IMR-90 (cell line): ENCODE results near the gene ORM1. TPM values are rescaled to one million over a fixed set of nuclear protein-coding genes. Genes with fewer than 3 reads are reported as not detected.
A peak's percentile ranks its signal among the peaks of the same experiment; 100 is the strongest.
"Not testable (repeated sequence)": the region's sequence is repeated elsewhere in the genome, so short reads cannot be mapped to it uniquely, and the experiment has no call there.

Experiments used
- ATAC-seq: fragments of 200-7000 bp; cut with Tn5 transposase; 2 replicates; pipeline ENCODE4 v1.9.1; 2020; ENCODE audit warnings: low read depth, mild to moderate bottlenecking, moderate library complexity
- BruUV-seq: library from RNA; stranded (reverse); fragments of 400-500 nt; replicated peaks from 2 replicates; lab custom pipeline; 2021; lab: Mats Ljungman, UMichigan
- CTCF ChIA-PET: fragments of 300-600 bp; formaldehyde crosslinking; extraction: SDS; loops from one replicate; lab custom pipeline; 2021; ENCODE audit warnings: antibody characterized with exemption; lab: Yijun Ruan, JAX
- POLR2A ChIA-PET: fragments of 300-600 bp; sonication (Branson Sonifier 250); formaldehyde crosslinking; loops from one replicate; lab custom pipeline; 2022; ENCODE audit warnings: antibody characterized with exemption; ENCODE audit not compliant: unreplicated experiment; lab: Charles Lee
- DNase-seq: peaks from one replicate; pipeline ENCODE4 v3.0.0; 2013
- H2AFZ ChIP-seq: replicated peaks from 2 replicates; pipeline ENCODE3; 2013; ENCODE audit warnings: low read length, mild to moderate bottlenecking; ENCODE audit not compliant: poor library complexity
- H2AK5ac ChIP-seq: 2 replicates; pipeline ENCODE4 v1.6.1; 2013; ENCODE audit warnings: low read depth, low read length, inconsistent platforms
- H2AK9ac ChIP-seq: replicated peaks from 2 replicates; pipeline ENCODE3; 2013; ENCODE audit warnings: mild to moderate bottlenecking, low read depth, low read length, moderate library complexity; ENCODE audit not compliant: poor library complexity
- H2BK120ac ChIP-seq: 2 replicates; pipeline ENCODE4 v1.6.1; 2013; ENCODE audit warnings: low read depth, low read length, inconsistent platforms
- H2BK15ac ChIP-seq: 3 replicates; pipeline ENCODE4 v1.6.1; 2013; ENCODE audit warnings: low read depth, low read length, inconsistent platforms
- H2BK20ac ChIP-seq: 2 replicates; pipeline ENCODE4 v1.6.1; 2013; ENCODE audit warnings: low read depth, mild to moderate bottlenecking, inconsistent platforms, low read length, moderate library complexity
- H2BK5ac ChIP-seq: 2 replicates; pipeline ENCODE4 v1.6.1; 2013; ENCODE audit warnings: mild to moderate bottlenecking, low read depth, low read length, inconsistent platforms; ENCODE audit not compliant: poor library complexity, severe bottlenecking
- H3K14ac ChIP-seq: replicated peaks from 2 replicates; pipeline ENCODE4 v1.6.1; 2013; ENCODE audit warnings: low read depth, low read length, inconsistent platforms
- H3K18ac ChIP-seq: 2 replicates; pipeline ENCODE4 v1.6.1; 2013; ENCODE audit warnings: low read depth, low read length, control low read depth
- H3K23ac ChIP-seq: 2 replicates; pipeline ENCODE4 v1.6.1; 2013; ENCODE audit warnings: low read depth, low read length, inconsistent platforms
- H3K27ac ChIP-seq: 2 replicates; pipeline ENCODE4 v1.5.1; 2013; ENCODE audit warnings: mild to moderate bottlenecking, control low read depth, low read length; ENCODE audit not compliant: insufficient read depth
- H3K27me3 ChIP-seq: 2 replicates; pipeline ENCODE4 v1.6.1; 2013; ENCODE audit warnings: low read length; ENCODE audit not compliant: control insufficient read depth, insufficient read depth
- H3K36me3 ChIP-seq: 2 replicates; pipeline ENCODE4 v1.6.1; 2013; ENCODE audit warnings: low read length, mixed read lengths; ENCODE audit not compliant: control insufficient read depth, insufficient read depth
- H3K4ac ChIP-seq: 2 replicates; pipeline ENCODE4 v1.6.1; 2013; ENCODE audit warnings: low read depth, low read length, inconsistent platforms
- H3K4me1 ChIP-seq: 2 replicates; pipeline ENCODE4 v1.6.1; 2013; ENCODE audit warnings: low read length, mixed read lengths; ENCODE audit not compliant: control insufficient read depth, insufficient read depth
- H3K4me2 ChIP-seq: 2 replicates; pipeline ENCODE4 v1.6.1; 2013; ENCODE audit warnings: low read depth, mild to moderate bottlenecking, control low read depth, low read length, moderate library complexity
- H3K4me3 ChIP-seq: 2 replicates; pipeline ENCODE4 v1.5.1; 2013; ENCODE audit warnings: low read depth, mild to moderate bottlenecking, control low read depth, low read length, moderate library complexity; ENCODE audit not compliant: insufficient read depth
- H3K56ac ChIP-seq: 2 replicates; pipeline ENCODE4 v1.6.1; 2013; ENCODE audit warnings: low read length, inconsistent platforms; ENCODE audit not compliant: insufficient read depth; ENCODE audit errors: extremely low read depth
- H3K79me1 ChIP-seq, 2 experiments: 2 replicates each; pipeline ENCODE4 v1.6.1; 2013; ENCODE audit warnings: low read length in 2 of 2, inconsistent platforms in 1 of 2, low read depth in 1 of 2
- H3K9ac ChIP-seq: 2 replicates; pipeline ENCODE4 v1.6.1; 2013; ENCODE audit warnings: low read depth, low read length, control low read depth
- H3K9me1 ChIP-seq: 2 replicates; pipeline ENCODE4 v1.6.1; 2013; ENCODE audit warnings: low read length, inconsistent platforms; ENCODE audit not compliant: insufficient read depth
- H3K9me3 ChIP-seq: 2 replicates; pipeline ENCODE4 v1.6.1; 2013; ENCODE audit warnings: low read length; ENCODE audit not compliant: control insufficient read depth, insufficient read depth
- H4K20me1 ChIP-seq: 2 replicates; pipeline ENCODE4 v1.6.1; 2013; ENCODE audit warnings: low read length, inconsistent platforms; ENCODE audit not compliant: insufficient read depth
- H4K5ac ChIP-seq: 2 replicates; pipeline ENCODE4 v1.6.1; 2013; ENCODE audit warnings: mild to moderate bottlenecking, low read depth, low read length, control low read depth
- H4K8ac ChIP-seq, 2 experiments: 2 replicates each; pipeline ENCODE4 v1.6.1; 2013; ENCODE audit warnings: low read depth in 2 of 2, low read length in 2 of 2, control low read depth in 1 of 2, inconsistent platforms in 1 of 2
- H4K91ac ChIP-seq: 2 replicates; pipeline ENCODE4 v1.6.1; 2013; ENCODE audit warnings: low read depth, low read length, inconsistent platforms; ENCODE audit not compliant: insufficient read depth
- WGBS, 2 experiments: methylation state at CpG; one replicate each; pipeline versions ENCODE4 v1.1.5 to v1.1.7; 2013; ENCODE audit warnings: missing lambda C conversion rate in 2 of 2; ENCODE audit not compliant: insufficient read length in 1 of 2; ENCODE audit errors: extremely low coverage in 2 of 2; 5-methylcytosine and 5-hydroxymethylcytosine counted together
- dilution Hi-C: fragments of 300-500 bp; cut with HindIII; formaldehyde crosslinking; loops from one replicate; pipeline ENCODE4 v1.14.3; 2018; ENCODE audit warnings: low sequenced_read_pairs; ENCODE audit not compliant: unreplicated experiment
- in situ Hi-C: fragments of 300-500 bp; cut with MboI; formaldehyde crosslinking; loops from 3 replicates; pipeline ENCODE4 v1.14.3; 2019; ENCODE audit warnings: low sequenced_read_pairs, inconsistent platforms, mixed read lengths
- intact Hi-C: fragments of 100-400 bp; cut with micrococcal nuclease; formaldehyde crosslinking; loops from 2 replicates; pipeline ENCODE4 v1.10.0; 2022
- polyA plus RNA-seq, 3 experiments: library from polyadenylated mRNA; depleted of rRNA; stranded (reverse); fragments of >200 nt; gene quantifications; 2 replicates each; pipeline ENCODE4 v1.2.3, GENCODE V29; 2012; ENCODE audit warnings: low replicate concordance in 1 of 3
- total RNA-seq: library from RNA; depleted of rRNA; stranded (reverse); fragments of >200 nt; gene quantifications from 2 replicates; pipeline ENCODE4 v1.2.3, GENCODE V29; 2012

The ORM1 gene
- total and polyA plus RNA-seq, 2 of the 4 experiments (the other 2 are of a cell fraction), result 0.18 TPM; not detected in 1

- H3K14ac ChIP-seq, H4K91ac ChIP-seq, H4K20me1 ChIP-seq, intact Hi-C loops, H3K9me1 ChIP-seq, BruUV-seq, H2AFZ ChIP-seq, H3K23ac ChIP-seq, H2BK20ac ChIP-seq, H2AK5ac ChIP-seq, H3K18ac ChIP-seq, H2BK5ac ChIP-seq, CTCF ChIA-PET, H3K27ac ChIP-seq, H4K5ac ChIP-seq, H3K36me3 ChIP-seq, H3K4me1 ChIP-seq, H3K56ac ChIP-seq, H3K4ac ChIP-seq, H2BK15ac ChIP-seq, dilution Hi-C loops, H2BK120ac ChIP-seq, H3K4me2 ChIP-seq, H3K9ac ChIP-seq, in situ Hi-C loops, H3K9me3 ChIP-seq, H3K4me3 ChIP-seq, H3K79me1 ChIP-seq, ATAC-seq, H2AK9ac ChIP-seq, H3K27me3 ChIP-seq, POLR2A ChIA-PET, H4K8ac ChIP-seq: not testable (repeated sequence)
- WGBS, 2 experiments, result no CpG with 5 or more reads among the region's 12 CpGs
- peak; percentile 16 for DNase-seq
Measured at GRCh38 chr9:114328937-114329624, 6.2 kb downstream of the ORM1 start.

DNA sequence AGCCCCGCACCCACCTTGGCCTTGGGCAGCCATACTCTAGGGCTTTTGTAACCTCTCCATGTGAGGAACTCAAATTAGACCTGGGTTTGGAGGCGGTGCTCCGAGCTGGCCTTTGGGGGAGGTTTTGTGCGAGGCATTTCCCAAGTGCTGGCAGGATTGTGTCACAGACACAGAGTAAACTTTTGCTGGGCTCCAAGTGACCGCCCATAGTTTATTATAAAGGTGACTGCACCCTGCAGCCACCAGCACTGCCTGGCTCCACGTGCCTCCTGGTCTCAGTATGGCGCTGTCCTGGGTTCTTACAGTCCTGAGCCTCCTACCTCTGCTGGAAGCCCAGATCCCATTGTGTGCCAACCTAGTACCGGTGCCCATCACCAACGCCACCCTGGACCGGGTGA is 6.7 kb downstream of the ORM1 start, which contains the start of gene ORM2:
Gene ORM2, plus strand, starts transcription at position 245 of the 398 bp plus-strand sequence. Its CDS starts 36 bp downstream, at position 281.
- H2BK20ac ChIP-seq, H3K4me3 ChIP-seq, H3K79me1 ChIP-seq, H3K4ac ChIP-seq, H3K18ac ChIP-seq, CTCF ChIA-PET, H2BK120ac ChIP-seq, H3K9me1 ChIP-seq, in situ Hi-C loops, H3K36me3 ChIP-seq, H2BK5ac ChIP-seq, H3K4me2 ChIP-seq, H3K9me3 ChIP-seq, H3K4me1 ChIP-seq, H3K27ac ChIP-seq, POLR2A ChIA-PET, H3K27me3 ChIP-seq, H2AK5ac ChIP-seq, H2BK15ac ChIP-seq, DNase-seq, H4K20me1 ChIP-seq, dilution Hi-C loops, H4K5ac ChIP-seq, H3K9ac ChIP-seq, BruUV-seq, H3K56ac ChIP-seq, H4K8ac ChIP-seq, H2AK9ac ChIP-seq, H3K23ac ChIP-seq, H3K14ac ChIP-seq, H4K91ac ChIP-seq, H2AFZ ChIP-seq: not testable (repeated sequence)
- intact Hi-C loops, result loop anchor here (10.0 kb wide), 1 partner anchor 175 kb away; the partner anchor contains the start of gene WHRN
- ATAC-seq, result peak; percentile 30
- no CpG with 5 or more reads among the region's 10 CpGs for WGBS, 2 experiments
